ENCODE measurements around the gene STRIP2.

Gene STRIP2

GRCh38 chr7:129453510-129454248 is 19.4 kb downstream of the STRIP2 start:
- H3K9me3 ChIP-seq (ENCODE audit: control insufficient read depth, insufficient read depth, low read length), result no peaks in the 10 kb centered on the region
- H3K9ac ChIP-seq (ENCODE audit: low read depth, low read length), result no peak overlapping the region
- H3K4me1 ChIP-seq (ENCODE audit: insufficient read depth, low read length), result 0 out of 2 replicates have a peak, but pooled peaks cover 5% of the 10 kb centered on the region
- H3K36me3 ChIP-seq (ENCODE audit: insufficient read depth, low read length), result peaks cover 7% of the 10 kb centered on the region

- H3K36me3 ChIP-seq (ENCODE audit: insufficient read depth, low read length), result peaks cover 7% of the 10 kb centered on the region
- no peak overlapping the region for H3K9ac ChIP-seq (ENCODE audit: low read depth, low read length)
- 0 out of 2 replicates have a peak, but pooled peaks cover 5% of the 10 kb centered on the region for H3K4me1 ChIP-seq (ENCODE audit: insufficient read depth, low read length)
Observed at GRCh38 chr7:129454249-129454551, 20.0 kb downstream of the STRIP2 start.

GRCh38 chr7:129456421-129456820 is 22.2 kb downstream of the STRIP2 start:
- H3K9me3 ChIP-seq (ENCODE audit: control insufficient read depth, insufficient read depth, low read length), result no peaks in the 10 kb centered on the region

More at GRCh38 chr7:129454249-129454551, 20.0 kb downstream of the STRIP2 start:
- no peaks in the 10 kb centered on the region for H3K9me3 ChIP-seq (ENCODE audit: control insufficient read depth, insufficient read depth, low read length)

GRCh38 chr7:129457101-129457500 is 22.9 kb downstream of the STRIP2 start:
- Histone ChIP-seq H3K9me3 (ENCODE audit: control insufficient read depth, insufficient read depth, low read length) (no peaks in the 10 kb centered on the region), H3K4me1 (ENCODE audit: insufficient read depth, low read length) (0 out of 2 replicates have a peak, but pooled peaks cover 5% of the 10 kb centered on the region), H3K9ac (ENCODE audit: low read depth, low read length) (no peak overlapping the region), H3K36me3 (ENCODE audit: insufficient read depth, low read length) (peaks cover 7% of the 10 kb centered on the region)

More at GRCh38 chr7:129456421-129456820, 22.2 kb downstream of the STRIP2 start:
- H3K36me3 ChIP-seq (ENCODE audit: insufficient read depth, low read length), result peaks cover 7% of the 10 kb centered on the region
- H3K4me1 ChIP-seq (ENCODE audit: insufficient read depth, low read length), result 0 out of 2 replicates have a peak, but pooled peaks cover 5% of the 10 kb centered on the region
- no peak overlapping the region for H3K9ac ChIP-seq (ENCODE audit: low read depth, low read length)

GRCh38 chr7:129458171-129458570 is 23.9 kb downstream of the STRIP2 start:
- Histone ChIP-seq H3K4me1 (ENCODE audit: insufficient read depth, low read length) (0 out of 2 replicates have a peak, but pooled peaks cover 5% of the 10 kb centered on the region), H3K9ac (ENCODE audit: low read depth, low read length) (no peak overlapping the region), H3K36me3 (ENCODE audit: insufficient read depth, low read length) (peaks cover 7% of the 10 kb centered on the region), H3K9me3 (ENCODE audit: control insufficient read depth, insufficient read depth, low read length) (no peaks in the 10 kb centered on the region)

GRCh38 chr7:129461809-129462208 is 27.6 kb downstream of the STRIP2 start:
- Histone ChIP-seq H3K9ac (ENCODE audit: low read depth, low read length) (no peak overlapping the region), H3K36me3 (ENCODE audit: insufficient read depth, low read length) (peaks cover 2% of the 10 kb centered on the region), H3K9me3 (ENCODE audit: control insufficient read depth, insufficient read depth, low read length) (no peaks in the 10 kb centered on the region), H3K4me1 (ENCODE audit: insufficient read depth, low read length) (no peaks in the 10 kb centered on the region)

- H3K9ac ChIP-seq (ENCODE audit: low read depth, low read length), result no peak overlapping the region
- H3K9me3 ChIP-seq (ENCODE audit: control insufficient read depth, insufficient read depth, low read length), result no peaks in the 10 kb centered on the region
- peaks cover 2% of the 10 kb centered on the region for H3K36me3 ChIP-seq (ENCODE audit: insufficient read depth, low read length)
- H3K4me1 ChIP-seq (ENCODE audit: insufficient read depth, low read length), result no peaks in the 10 kb centered on the region
Observed at GRCh38 chr7:129462420-129462819, 28.2 kb downstream of the STRIP2 start.

- H3K4me1 ChIP-seq (ENCODE audit: insufficient read depth, low read length), result no peaks in the 10 kb centered on the region
- no peaks in the 10 kb centered on the region for H3K9me3 ChIP-seq (ENCODE audit: control insufficient read depth, insufficient read depth, low read length)
- H3K9ac ChIP-seq (ENCODE audit: low read depth, low read length), result no peak overlapping the region
- H3K36me3 ChIP-seq (ENCODE audit: insufficient read depth, low read length), result no peaks in the 10 kb centered on the region; the same call in 1 of the 2 replicates
Observed at GRCh38 chr7:129464194-129464593, 30.0 kb downstream of the STRIP2 start.

- Histone ChIP-seq H3K36me3 (ENCODE audit: insufficient read depth, low read length) (no peaks in the 10 kb centered on the region; the same call in 1 of the 2 replicates), H3K9me3 (ENCODE audit: control insufficient read depth, insufficient read depth, low read length) (no peaks in the 10 kb centered on the region), H3K4me1 (ENCODE audit: insufficient read depth, low read length) (peaks cover under 1% of the 10 kb centered on the region; the same call in 1 of the 2 replicates), H3K9ac (ENCODE audit: low read depth, low read length) (no peak overlapping the region)
Observed at GRCh38 chr7:129465080-129465479, 30.8 kb downstream of the STRIP2 start.

GRCh38 chr7:129466796-129467195 is 32.6 kb downstream of the STRIP2 start:
- Histone ChIP-seq H3K9me3 (ENCODE audit: control insufficient read depth, insufficient read depth, low read length) (no peaks in the 10 kb centered on the region), H3K36me3 (ENCODE audit: insufficient read depth, low read length) (no peaks in the 10 kb centered on the region), H3K9ac (ENCODE audit: low read depth, low read length) (no peak overlapping the region), H3K4me1 (ENCODE audit: insufficient read depth, low read length) (peaks cover 8% of the 10 kb centered on the region; the same call in 1 of the 2 replicates)

GRCh38 chr7:129468087-129468486 is 33.9 kb downstream of the STRIP2 start:
- Histone ChIP-seq H3K9ac (ENCODE audit: low read depth, low read length) (no peak overlapping the region), H3K4me1 (ENCODE audit: insufficient read depth, low read length) (peaks cover 8% of the 10 kb centered on the region; the same call in 1 of the 2 replicates), H3K36me3 (ENCODE audit: insufficient read depth, low read length) (no peaks in the 10 kb centered on the region), H3K9me3 (ENCODE audit: control insufficient read depth, insufficient read depth, low read length) (no peaks in the 10 kb centered on the region)

- no peak overlapping the region for H3K9ac ChIP-seq (ENCODE audit: low read depth, low read length)
- H3K9me3 ChIP-seq (ENCODE audit: control insufficient read depth, insufficient read depth, low read length), result no peaks in the 10 kb centered on the region
- H3K4me1 ChIP-seq (ENCODE audit: insufficient read depth, low read length), result peaks cover 8% of the 10 kb centered on the region; the same call in 1 of the 2 replicates
- H3K36me3 ChIP-seq (ENCODE audit: insufficient read depth, low read length), result no peaks in the 10 kb centered on the region
Observed at GRCh38 chr7:129468547-129468946, 34.3 kb downstream of the STRIP2 start.

GRCh38 chr7:129469930-129470329 is 35.7 kb downstream of the STRIP2 start:
- peaks cover 8% of the 10 kb centered on the region; the same call in 1 of the 2 replicates for H3K4me1 ChIP-seq (ENCODE audit: insufficient read depth, low read length)
- H3K36me3 ChIP-seq (ENCODE audit: insufficient read depth, low read length), result no peaks in the 10 kb centered on the region
- no peaks in the 10 kb centered on the region for H3K9me3 ChIP-seq (ENCODE audit: control insufficient read depth, insufficient read depth, low read length)
- H3K9ac ChIP-seq (ENCODE audit: low read depth, low read length), result no peak overlapping the region

GRCh38 chr7:129470411-129470810 is 36.2 kb downstream of the STRIP2 start:
- no peaks in the 10 kb centered on the region for H3K36me3 ChIP-seq (ENCODE audit: insufficient read depth, low read length)
- no peak overlapping the region for H3K9ac ChIP-seq (ENCODE audit: low read depth, low read length)
- no peaks in the 10 kb centered on the region for H3K9me3 ChIP-seq (ENCODE audit: control insufficient read depth, insufficient read depth, low read length)
- H3K4me1 ChIP-seq (ENCODE audit: insufficient read depth, low read length), result peaks cover 8% of the 10 kb centered on the region; the same call in 1 of the 2 replicates

- peaks cover 8% of the 10 kb centered on the region; the same call in 1 of the 2 replicates for H3K4me1 ChIP-seq (ENCODE audit: insufficient read depth, low read length)
- no peaks in the 10 kb centered on the region for H3K36me3 ChIP-seq (ENCODE audit: insufficient read depth, low read length)
- H3K9ac ChIP-seq (ENCODE audit: low read depth, low read length), result no peak overlapping the region
Observed at GRCh38 chr7:129471402-129471827, 37.2 kb downstream of the STRIP2 start.

More at GRCh38 chr7:129471402-129471827, 37.2 kb downstream of the STRIP2 start:
- no peaks in the 10 kb centered on the region for H3K9me3 ChIP-seq (ENCODE audit: control insufficient read depth, insufficient read depth, low read length)
